ENCODE data around the gene GRK4.
"Not testable (repeated sequence)": the region's sequence is repeated elsewhere in the genome, so short reads cannot be mapped to it uniquely, and the experiment has no call there.

The GRK4 gene

GRCh38 chr4:2942037-2942531 lies 21.3 kb upstream of the GRK4 start:
- DNase-seq = no peak

- DNase-seq = peak in 2 of 4 experiments; percentile 5 to 25
These were observed 20.6 kb upstream of the GRK4 start for GRCh38 chr4:2942532-2943363.

- DNase-seq = no peak
These were observed 19.8 kb upstream of the GRK4 start for GRCh38 chr4:2943364-2944090.

DNA sequence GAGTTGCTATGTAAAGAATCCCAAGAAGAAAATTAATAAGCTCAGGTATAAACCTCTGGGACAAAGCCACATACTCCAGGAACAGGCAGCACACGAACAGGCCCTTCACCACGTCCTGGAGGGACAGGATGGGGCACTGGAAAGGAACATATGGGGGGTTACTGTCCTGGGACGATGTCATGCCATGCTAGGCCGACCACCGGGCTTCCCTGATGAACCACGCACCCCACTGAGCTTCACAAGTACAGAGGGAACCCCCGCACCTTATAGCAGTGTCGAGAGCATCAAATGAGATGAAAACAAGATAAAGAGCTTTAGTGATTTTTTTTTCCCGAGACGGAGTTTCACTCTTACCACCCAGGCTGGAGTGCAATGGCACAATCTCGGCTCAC lies 19.3 kb upstream of the GRK4 start:
- DNase-seq = no peak

GRCh38 chr4:2944586-2945526 lies 18.5 kb upstream of the GRK4 start:
- DNase-seq = peak in 2 of 4 experiments; percentile 44 to 57

DNA sequence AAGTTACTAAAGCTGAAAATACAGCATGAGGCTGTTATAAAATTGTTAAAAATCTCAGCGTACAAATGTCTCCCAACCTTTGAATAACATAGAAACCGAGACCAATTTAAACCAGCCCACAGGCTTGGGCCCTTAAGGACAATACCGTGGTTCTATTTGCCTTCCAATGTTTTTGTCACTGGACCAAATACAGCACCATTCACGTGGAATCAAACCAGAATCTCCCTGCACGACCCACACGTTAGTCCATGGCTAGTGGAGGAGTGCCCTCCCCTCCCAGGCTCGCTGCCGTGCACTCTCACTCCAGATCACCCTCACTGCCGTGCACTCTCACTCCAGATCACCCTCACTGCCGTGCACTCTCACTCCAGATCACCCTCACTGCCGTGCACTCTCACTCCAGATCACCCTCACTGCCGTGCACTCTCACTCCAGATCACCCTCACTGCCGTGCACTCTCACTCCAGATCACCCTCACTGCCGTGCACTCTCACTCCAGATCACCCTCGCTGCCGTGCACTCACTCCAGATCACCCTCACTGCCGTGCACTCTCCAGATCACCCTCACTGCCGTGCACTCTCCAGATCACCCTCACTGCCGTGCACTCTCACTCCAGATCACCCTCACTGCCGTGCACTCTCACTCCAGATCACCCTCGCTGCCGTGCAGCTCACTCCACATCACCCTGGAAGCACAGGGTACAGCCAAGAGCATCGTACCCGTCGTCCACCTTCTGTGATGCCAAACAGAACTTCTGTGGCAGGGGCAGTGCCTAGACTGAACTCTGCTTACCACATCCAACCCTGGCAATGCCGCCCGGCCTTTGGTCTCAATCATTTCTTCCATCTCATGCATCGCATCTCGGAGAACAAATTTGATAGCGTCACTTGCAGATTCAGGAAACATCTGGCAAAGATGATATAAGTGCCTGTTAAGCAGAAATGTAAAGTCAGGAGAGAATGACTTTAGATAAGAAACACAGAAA lies 17.5 kb upstream of the GRK4 start:
- not testable (repeated sequence) for DNase-seq

DNA sequence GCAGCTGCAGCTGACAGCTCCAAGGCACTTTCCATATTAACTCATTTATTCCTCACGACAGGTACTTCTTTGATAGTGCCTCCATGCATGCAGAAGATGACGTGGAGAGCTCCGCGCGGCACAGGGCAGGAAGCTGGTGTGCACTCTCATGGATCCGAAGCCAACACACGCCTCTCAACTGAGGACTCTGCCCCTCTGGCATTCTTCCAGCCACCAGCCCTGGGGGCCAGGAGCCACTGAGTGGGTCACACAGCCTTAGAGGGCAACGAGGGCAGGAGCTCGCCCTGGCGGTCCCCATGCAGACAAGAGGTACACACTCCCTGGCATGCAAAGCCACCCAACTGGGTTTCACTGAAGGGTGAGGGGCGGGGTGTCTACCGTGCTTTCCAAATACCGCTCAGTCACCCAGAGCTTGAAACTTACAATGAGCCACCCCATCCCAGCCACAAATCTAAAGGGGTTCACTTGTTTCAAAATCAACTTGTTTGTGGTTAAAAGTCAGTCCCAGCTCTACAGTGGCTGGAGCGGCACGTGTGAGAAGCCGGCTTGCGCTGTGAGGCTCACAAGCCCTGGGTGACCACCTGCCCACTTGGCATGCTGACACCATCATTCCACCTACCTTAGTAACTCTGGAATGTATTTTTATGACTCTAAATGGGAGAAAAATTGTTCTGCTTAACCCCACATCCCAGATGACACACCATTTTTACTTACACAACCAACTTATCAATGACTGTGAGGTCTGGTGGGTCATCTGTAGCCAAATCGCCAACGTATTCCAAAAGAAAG lies 16.4 kb upstream of the GRK4 start:
- DNase-seq = no peak

- no peak for DNase-seq
These were observed 15.4 kb upstream of the GRK4 start for GRCh38 chr4:2947926-2948325.

GRCh38 chr4:2948895-2949781 lies 14.2 kb upstream of the GRK4 start:
- DNase-seq = peak in 3 of 4 experiments; percentile 45 to 62 (median 55)

DNA sequence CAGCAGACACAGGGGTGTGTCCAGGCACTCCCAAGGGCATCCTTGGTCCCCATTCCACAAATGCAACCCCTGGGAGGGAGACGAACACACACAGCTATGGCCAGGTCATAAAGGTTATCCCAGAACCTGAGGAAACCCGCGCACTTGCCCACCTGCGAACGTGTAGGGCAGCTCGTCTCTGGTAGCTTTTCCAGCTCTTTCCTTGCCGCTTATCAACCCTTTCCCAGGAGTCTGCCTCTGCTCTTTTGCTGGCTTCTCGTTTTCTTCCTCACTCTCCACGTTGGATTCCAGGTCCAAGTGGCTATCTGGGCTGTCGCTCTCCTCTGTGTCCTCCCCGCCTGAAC lies 13.6 kb upstream of the GRK4 start:
- DNase-seq = peak in 1 of 4 experiments; percentile 1

DNA sequence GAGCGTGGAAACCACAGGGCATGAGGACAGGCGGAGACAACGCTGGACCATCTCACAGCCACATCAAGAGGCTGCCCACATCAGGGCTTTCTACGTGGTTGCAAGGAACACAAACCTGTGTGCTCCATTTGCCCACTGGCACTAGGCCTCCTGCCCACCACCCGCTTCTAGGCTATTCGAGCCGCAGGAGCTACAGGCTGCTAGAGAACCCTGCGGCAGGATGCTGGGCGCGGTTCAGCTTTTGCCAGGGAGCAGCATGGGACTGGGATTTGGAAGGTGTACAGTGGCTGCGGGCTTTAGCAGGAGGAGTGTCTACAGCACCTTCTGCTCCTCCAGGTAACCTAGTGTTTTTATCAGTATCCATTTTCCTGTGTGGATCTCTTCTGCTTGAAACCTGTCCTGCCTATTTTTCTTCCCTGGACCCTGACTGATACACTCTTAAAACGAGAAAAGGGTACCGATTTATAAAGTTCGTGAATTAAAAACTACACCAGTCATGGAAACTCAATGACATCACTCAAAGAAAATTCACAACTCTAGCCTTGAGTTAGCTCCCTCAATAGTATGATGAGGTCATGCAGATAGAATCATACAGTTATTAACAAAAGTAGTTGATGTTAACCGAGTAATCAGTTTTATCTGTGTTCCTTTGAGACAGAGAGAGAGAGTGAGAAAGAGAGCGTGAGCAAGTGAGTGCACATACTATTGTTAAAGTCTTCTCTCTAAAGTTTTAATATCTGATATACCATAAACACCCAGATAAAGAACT lies 13.0 kb upstream of the GRK4 start:
- DNase-seq = peak in 1 of 4 experiments; percentile 1

DNA sequence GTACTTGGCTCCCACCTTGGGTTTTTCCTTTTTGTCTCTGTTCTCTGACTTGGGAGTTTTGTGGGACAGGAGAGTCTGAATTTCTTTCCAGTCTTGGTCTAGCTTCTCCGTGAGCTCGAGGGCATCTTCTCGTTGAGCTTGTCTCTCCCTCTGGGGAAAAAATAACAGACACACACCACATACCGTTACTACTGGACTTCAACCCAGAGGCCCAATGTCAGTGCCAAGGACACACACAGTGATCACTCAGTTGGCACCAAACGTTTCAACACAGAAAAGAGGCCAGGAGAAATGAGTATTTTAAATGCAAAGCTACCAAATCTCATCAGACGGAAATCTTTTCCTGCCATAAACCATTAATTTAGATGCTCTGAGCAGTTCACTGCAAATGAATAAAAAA lies 9.9 kb upstream of the GRK4 start:
- no peak for DNase-seq

DNA sequence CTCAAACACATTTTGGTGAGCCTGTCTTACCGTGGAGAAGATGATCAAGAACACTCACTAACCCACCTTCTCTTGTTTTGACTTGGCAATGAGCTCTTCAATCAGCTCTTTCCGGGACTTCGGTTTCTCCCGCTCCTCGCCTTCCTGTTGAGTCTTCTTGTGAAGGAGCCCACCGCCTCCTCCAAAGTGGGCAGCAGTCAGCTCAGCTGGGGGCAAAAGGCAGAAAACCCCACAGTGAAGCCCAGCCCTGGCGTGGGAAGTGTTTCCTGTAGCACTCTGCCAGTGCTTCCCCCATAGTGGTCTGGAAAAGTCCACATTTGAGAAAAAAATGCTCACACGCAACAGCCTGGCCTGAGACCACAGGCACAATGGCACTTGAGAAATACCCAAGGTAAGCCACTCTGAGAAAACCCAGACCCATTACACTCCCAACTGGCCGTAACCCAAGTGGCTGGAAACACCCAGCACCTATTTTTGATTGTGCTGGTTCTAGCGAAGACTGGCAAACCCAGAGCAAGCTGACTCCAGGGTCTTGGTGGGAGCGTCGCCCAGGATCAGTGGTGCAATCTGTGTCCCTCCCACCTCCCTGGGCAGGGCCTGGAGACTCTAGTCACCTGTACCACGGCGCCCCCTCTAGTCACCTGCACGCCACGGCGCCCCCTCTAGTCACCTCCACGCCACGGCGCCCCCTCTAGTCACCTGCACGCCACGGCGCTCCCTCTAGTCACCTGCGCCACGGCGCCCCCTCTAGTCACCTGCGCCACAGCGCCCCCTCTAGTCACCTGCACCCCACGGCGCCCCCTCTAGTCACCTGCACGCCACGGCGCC lies 8.8 kb upstream of the GRK4 start:
- DNase-seq = no peak

DNA sequence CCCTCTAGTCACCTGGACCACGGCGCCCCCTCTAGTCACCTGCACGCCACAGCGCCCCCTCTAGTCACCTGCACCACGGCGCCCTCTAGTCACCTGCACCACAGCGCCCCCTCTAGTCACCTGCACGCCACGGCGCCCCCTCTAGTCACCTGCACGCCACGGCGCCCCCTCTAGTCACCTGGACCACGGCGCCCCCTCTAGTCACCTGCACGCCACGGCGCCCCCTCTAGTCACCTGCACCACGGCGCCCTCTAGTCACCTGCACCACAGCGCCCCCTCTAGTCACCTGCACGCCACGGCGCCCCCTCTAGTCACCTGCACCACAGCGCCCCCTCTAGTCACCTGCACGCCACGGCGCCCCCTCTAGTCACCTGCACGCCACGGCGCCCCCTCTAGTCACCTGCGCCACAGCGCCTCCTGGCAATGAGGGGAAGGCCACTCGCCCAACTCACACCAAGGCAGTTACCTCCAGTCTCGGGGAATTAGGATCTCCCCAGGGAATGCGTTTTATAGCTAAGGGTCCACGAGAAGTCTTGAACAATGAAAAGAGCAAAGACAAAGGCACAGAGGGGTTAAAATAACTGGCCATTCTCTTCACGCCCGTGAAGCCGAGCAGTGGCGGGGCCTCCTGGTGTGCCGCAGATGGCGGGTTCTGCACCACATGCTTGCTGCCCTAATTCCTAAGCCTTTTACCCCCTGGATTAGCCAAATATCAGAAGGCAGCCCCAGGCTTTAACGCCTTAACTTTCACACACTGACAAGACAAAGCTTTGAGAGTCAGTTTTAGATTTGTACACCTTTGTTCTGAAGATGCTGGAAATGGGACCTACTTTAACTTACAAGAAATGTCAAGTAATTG lies 8.0 kb upstream of the GRK4 start:
- not testable (repeated sequence) for DNase-seq

DNA sequence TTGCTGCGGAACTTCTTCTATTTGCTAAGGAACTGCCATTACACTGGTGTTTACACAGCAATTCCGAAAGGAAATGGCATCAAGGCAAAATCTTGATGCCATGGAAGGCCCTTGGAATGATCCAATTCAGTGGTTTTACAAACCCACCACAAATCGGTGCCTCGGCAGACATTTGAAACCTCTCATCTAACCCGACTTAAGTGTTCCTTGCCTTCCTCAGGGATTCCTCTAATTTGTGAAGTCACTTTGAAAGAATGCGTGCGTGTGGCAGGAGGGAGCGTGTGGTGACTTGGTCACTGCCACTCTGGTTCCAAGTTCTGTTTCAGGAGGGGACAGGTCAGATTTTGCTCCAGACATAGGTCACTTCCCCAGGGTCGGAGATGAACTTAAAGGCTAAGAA lies 4.9 kb upstream of the GRK4 start:
- DNase-seq = no peak

- not testable (repeated sequence) for DNase-seq
These were observed 2.9 kb upstream of the GRK4 start for GRCh38 chr4:2960450-2960849.

GRCh38 chr4:2961421-2961810 lies 2.0 kb upstream of the GRK4 start:
- peak in 1 of 4 experiments; percentile 22 for DNase-seq
